B cell (primary cell): Measurements from ENCODE around the gene CCKAR. TPM values are rescaled to one million over a fixed set of nuclear protein-coding genes. Genes with fewer than 3 reads are reported as not detected.

Source experiments
- ATAC-seq: fragments of 200-7000 bp; cut with Tn5 transposase; one replicate; pipeline ENCODE4 v1.10.0; 2021; ENCODE audit warnings: low read depth, mild to moderate bottlenecking, moderate number of reproducible peaks, moderate library complexity
- CTCF ChIA-PET: fragments of 350-600 bp; sonication (Branson Sonifier 250); formaldehyde crosslinking; loops from one replicate; lab custom pipeline; 2021; ENCODE audit warnings: antibody characterized with exemption, inconsistent platforms; lab: Charles Lee
- POLR2A ChIA-PET: fragments of 350-600 bp; sonication (Branson Sonifier 250); formaldehyde crosslinking; loops from one replicate; lab custom pipeline; 2021; ENCODE audit warnings: antibody characterized with exemption; lab: Charles Lee
- DNase-seq: peaks from one replicate; pipeline ENCODE4 v3.0.0; 2013
- H2AFZ ChIP-seq: 2 replicates; pipeline ENCODE4 v1.6.1; 2012; ENCODE audit warnings: mild to moderate bottlenecking, low read depth, low read length; ENCODE audit not compliant: insufficient read depth, poor library complexity, severe bottlenecking
- H3K27ac ChIP-seq, 2 donors: 1 replicate in 1 of 2; 2 replicates in 1 of 2; pipeline ENCODE4 v1.5.1; 2012 to 2013; ENCODE audit warnings: low read length in 2 of 2, mild to moderate bottlenecking in 2 of 2, moderate library complexity in 1 of 2
- H3K27me3 ChIP-seq, 4 experiments: fragments of 200-600 bp in 1 of 4; sonication (generic) in 1 of 4; replicated peaks in 1 of 4; 1 replicate in 2 of 4; 2 replicates in 2 of 4; pipeline versions ENCODE4 v1.6.1 to v1.7.0; 2013 to 2016; ENCODE audit warnings: low read length in 3 of 4, mild to moderate bottlenecking in 2 of 4, mixed read lengths in 1 of 4, moderate library complexity in 1 of 4; ENCODE audit not compliant: insufficient read depth in 4 of 4, control insufficient read depth in 3 of 4; ENCODE audit errors: control extremely low read depth in 1 of 4
- H3K36me3 ChIP-seq, 2 experiments: replicated peaks in 1 of 2; 1 replicate in 1 of 2; 2 replicates in 1 of 2; pipeline versions ENCODE4 v1.6.1 to v1.7.1; 2013; ENCODE audit warnings: low read length in 1 of 2; ENCODE audit not compliant: insufficient read depth in 2 of 2, control insufficient read depth in 1 of 2; ENCODE audit errors: control extremely low read depth in 1 of 2, extremely low read depth in 1 of 2
- H3K4me1 ChIP-seq, 2 donors: fragments of 200-600 bp in 1 of 2; sonication (generic) in 1 of 2; 1 replicate in 1 of 2; 2 replicates in 1 of 2; pipeline versions ENCODE4 v1.5.1 to v1.6.1; 2013 to 2017; ENCODE audit warnings: low read length in 2 of 2; ENCODE audit not compliant: control insufficient read depth in 2 of 2, insufficient read depth in 2 of 2
- H3K4me2 ChIP-seq: replicated peaks from 2 replicates; pipeline ENCODE3; 2012; ENCODE audit warnings: mild to moderate bottlenecking, low read depth, low read length; ENCODE audit not compliant: poor library complexity, severe bottlenecking
- H3K4me3 ChIP-seq, 5 experiments: fragments of 200-600 bp in 1 of 5; sonication (generic) in 1 of 5; 1 replicate in 3 of 5; 2 replicates in 2 of 5; pipeline versions ENCODE4 v1.5.1 to v1.7.0; 2011 to 2016; ENCODE audit warnings: low read length in 4 of 5, mild to moderate bottlenecking in 4 of 5, low read depth in 2 of 5, control low read depth in 1 of 5, moderate library complexity in 1 of 5; ENCODE audit not compliant: insufficient read depth in 1 of 5; ENCODE audit errors: control extremely low read depth in 1 of 5, extremely low read depth in 1 of 5
- H3K79me2 ChIP-seq: fragments of 200-600 bp; sonication (generic); one replicate; pipeline ENCODE4 v1.6.0; 2016; ENCODE audit warnings: low read length; ENCODE audit not compliant: control insufficient read depth, insufficient read depth
- H3K9ac ChIP-seq: fragments of 200-600 bp; sonication (generic); 2 replicates; pipeline ENCODE4 v1.6.1; 2017; ENCODE audit warnings: mild to moderate bottlenecking, low read length, moderate library complexity
- H3K9me3 ChIP-seq, 3 donors: one replicate each; pipeline versions ENCODE4 v1.6.1 to v1.7.1; 2013; ENCODE audit warnings: low read length in 2 of 3; ENCODE audit not compliant: control insufficient read depth in 2 of 3, insufficient read depth in 1 of 3; ENCODE audit errors: control extremely low read depth in 1 of 3
- H4K20me1 ChIP-seq: 2 replicates; pipeline ENCODE4 v1.6.0; 2012; ENCODE audit warnings: mild to moderate bottlenecking, low read length; ENCODE audit not compliant: insufficient read depth, control insufficient read depth, poor library complexity, severe bottlenecking
- H3K27ac Mint-ChIP-seq: one replicate; pipeline ENCODE4 v1.8.0; 2021; ENCODE audit warnings: mixed read lengths
- H3K27me3 Mint-ChIP-seq: one replicate; pipeline ENCODE4 v1.8.0; 2021; ENCODE audit warnings: mixed read lengths
- H3K4me1 Mint-ChIP-seq: one replicate; pipeline ENCODE4 v1.8.0; 2021; ENCODE audit warnings: mixed read lengths
- H3K4me3 Mint-ChIP-seq: one replicate; pipeline ENCODE4 v1.8.0; 2021; ENCODE audit warnings: mixed read lengths
- H3K9me3 Mint-ChIP-seq: one replicate; pipeline ENCODE4 v1.8.0; 2022; ENCODE audit warnings: mixed read lengths; ENCODE audit not compliant: insufficient read depth
- CTCF ChIP-seq: fragments of 200-600 bp; IDR thresholded peaks from one replicate; pipeline ENCODE4 v1.8.0; 2022; ENCODE audit warnings: antibody characterized with exemption, mild to moderate bottlenecking
- EZH2 ChIP-seq: IDR thresholded peaks from 2 replicates; pipeline ENCODE4 v1.6.1; 2012; ENCODE audit warnings: borderline replicate concordance, low read depth, mild to moderate bottlenecking, moderate library complexity, low read length; ENCODE audit not compliant: insufficient read depth, poor library complexity, severe bottlenecking
- WGBS: methylation state at CpG from one replicate; pipeline ENCODE4 v1.1.5; 2013; ENCODE audit warnings: missing lambda C conversion rate; ENCODE audit not compliant: insufficient coverage; 5-methylcytosine and 5-hydroxymethylcytosine counted together
- intact Hi-C: fragments of 100-400 bp; cut with micrococcal nuclease; formaldehyde crosslinking; loops from one replicate; pipeline ENCODE4 v1.10.0; 2022
- polyA plus RNA-seq: library from polyadenylated mRNA; depleted of rRNA; stranded (reverse); fragments of >200 nt; gene quantifications from 2 replicates; pipeline ENCODE4 v1.2.3, GENCODE V29; 2012
- total RNA-seq, 2 donors: library from RNA; stranded (reverse); fragments of 120-200 nt in 1 of 2; gene quantifications; 1 replicate in 1 of 2; 2 replicates in 1 of 2; pipeline versions ENCODE4 v1.2.3 to v1.2.4, GENCODE V29; 2013 to 2022

CCKAR gene
- total and polyA plus RNA-seq, 2 donors (not counting 1 experiment from before 2014, with no cell fraction given), result not detected

GRCh38 chr4:26431461-26432180 lies 58.7 kb downstream of the CCKAR start:
- Histone ChIP-seq H3K4me1 (no peaks in the 10 kb centered on the region), H3K79me2 (no peaks in the 10 kb centered on the region), H4K20me1 (no peaks in the 10 kb centered on the region), H2AFZ (no peak overlapping the region), H3K27me3 (no peaks in the 10 kb centered on the region), H3K9ac (no peak overlapping the region), H3K4me3 (no peak overlapping the region), H3K36me3 (peaks cover 0 to 19% of the 10 kb centered on the region in 2 experiments), H3K27ac (no peak overlapping the region), H3K9me3 (no peaks in the 10 kb centered on the region), H3K4me2 (no peak overlapping the region)
- H3K4me1 Mint-ChIP-seq, result no peaks in the 10 kb centered on the region
- TF ChIP-seq EZH2 (no peak), CTCF (no peak)
- no CpG with 5 or more reads among the region's 2 CpGs for WGBS
- DNase-seq (no peak), ATAC-seq (no peak)
- POLR2A ChIA-PET, result no interaction called here
- no peak overlapping the region for H3K4me3 Mint-ChIP-seq
- H3K27ac Mint-ChIP-seq, result no peak overlapping the region
- CTCF ChIA-PET, result interaction anchor here (1.1 kb wide), 1 partner anchor 578 kb away, joined by 3 read pairs; no protein-coding TSS in a partner anchor
- H3K9me3 Mint-ChIP-seq, result no peaks in the 10 kb centered on the region
- intact Hi-C loops, result no loop called here
- no peaks in the 10 kb centered on the region for H3K27me3 Mint-ChIP-seq

Other genes starting within 250 kb of the CCKAR start
- 50.1 and 58.1 TPM in 2 replicates for gene RBPJ, start 169.5 kb downstream of the CCKAR start, total RNA-seq
- gene RBPJ, start 169.5 kb downstream of the CCKAR start, polyA plus RNA-seq, result 10.6 and 27.8 TPM in 2 replicates
- gene TBC1D19, start 93.6 kb upstream of the CCKAR start, total RNA-seq, result 10.0 and 11.0 TPM in 2 replicates
- 1.8 and 2.3 TPM in 2 replicates for gene TBC1D19, start 93.6 kb upstream of the CCKAR start, polyA plus RNA-seq